Lower lobe of right lung (tissue), 2 donors: ENCODE measurements around the gene PTPN4. TPM values are rescaled to one million over a fixed set of nuclear protein-coding genes. Genes with fewer than 3 reads are reported as not detected.

Experiments used
- ATAC-seq, 2 donors: fragments of 200-7000 bp; cut with Tn5 transposase; one replicate each; pipeline ENCODE4 v1.9.1; 2020 to 2022; ENCODE audit warnings: mild to moderate bottlenecking in 2 of 2, moderate library complexity in 2 of 2
- DNase-seq: peaks from one replicate; pipeline ENCODE4 v3.0.0-alpha.2; 2020
- H3K27ac ChIP-seq: fragments of 200-600 bp; one replicate; pipeline ENCODE4 v1.8.0; 2022
- H3K27me3 ChIP-seq: fragments of 200-600 bp; one replicate; pipeline ENCODE4 v1.8.0; 2022; ENCODE audit warnings: low read depth
- H3K36me3 ChIP-seq: fragments of 200-600 bp; one replicate; pipeline ENCODE4 v1.8.0; 2022; ENCODE audit warnings: mild to moderate bottlenecking
- H3K4me1 ChIP-seq: fragments of 200-600 bp; one replicate; pipeline ENCODE4 v1.8.0; 2022
- H3K4me3 ChIP-seq: fragments of 200-600 bp; one replicate; pipeline ENCODE4 v1.8.0; 2022; ENCODE audit warnings: mild to moderate bottlenecking
- H3K9me3 ChIP-seq: fragments of 200-600 bp; one replicate; pipeline ENCODE4 v1.8.0; 2022
- CTCF ChIP-seq: fragments of 200-600 bp; IDR thresholded peaks from one replicate; pipeline ENCODE4 v1.8.0; 2022; ENCODE audit warnings: antibody characterized with exemption, mild to moderate bottlenecking
- intact Hi-C: fragments of 100-400 bp; cut with DNase I; formaldehyde crosslinking; loops from one replicate; pipeline ENCODE4 v1.11.0; 2022
- total RNA-seq: library from RNA; stranded (reverse); fragmentation: NEBNext Ultra II Directional; extraction: Animal tissue kit (Norgen Biotek cat#: 25700); gene quantifications from one replicate; pipeline ENCODE4 v1.2.1, GENCODE V29; 2021
- donor health status: DM: no; HTN: yes; CAD: no; lungs with severe emphysema.

PTPN4 gene
- total RNA-seq, 1 donor from 2014 or later, result 44.5 TPM

DNA sequence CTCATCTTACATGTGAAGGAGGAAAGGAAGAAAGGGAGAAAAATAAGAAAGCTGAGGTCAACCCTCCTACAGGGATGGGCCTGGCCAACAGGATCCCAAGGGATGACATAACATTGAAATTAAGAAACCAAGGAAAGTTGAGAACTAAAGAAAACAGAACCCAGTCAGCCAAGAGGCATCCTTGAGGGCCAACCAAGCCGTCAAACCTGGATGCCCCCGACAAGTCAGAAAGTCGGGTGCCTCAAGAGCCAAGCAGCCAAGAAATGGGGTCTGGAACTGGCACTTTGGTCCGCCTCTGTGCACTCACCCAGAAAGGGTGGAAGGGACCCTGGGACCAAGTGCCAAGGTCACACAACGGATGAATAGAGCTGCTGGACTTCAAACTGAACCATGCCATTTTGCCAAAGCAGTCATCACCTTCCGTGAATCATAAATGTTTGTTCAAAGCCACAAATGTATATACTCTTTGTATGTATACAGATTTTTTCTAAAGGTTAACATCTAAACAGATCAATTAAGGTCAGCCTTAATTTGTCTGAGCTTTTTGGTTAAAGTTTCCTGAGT is 27.0 kb upstream of the PTPN4 start:
- Histone ChIP-seq H3K27me3 (no peaks in the 10 kb centered on the region), H3K4me3 (no peak overlapping the region), H3K36me3 (no peaks in the 10 kb centered on the region), H3K27ac (no peak overlapping the region), H3K4me1 (no peaks in the 10 kb centered on the region), H3K9me3 (no peaks in the 10 kb centered on the region)
- no peak for ATAC-seq
- intact Hi-C loops, result no loop called here
- no peak for DNase-seq
- no peak for TF ChIP-seq CTCF

GRCh38 chr2:119734047-119734446 is 25.7 kb upstream of the PTPN4 start:
- intact Hi-C loops, result no loop called here
- ATAC-seq, result no peak
- Histone ChIP-seq H3K9me3 (no peaks in the 10 kb centered on the region), H3K27ac (no peak overlapping the region), H3K36me3 (no peaks in the 10 kb centered on the region), H3K4me1 (no peaks in the 10 kb centered on the region), H3K27me3 (no peaks in the 10 kb centered on the region), H3K4me3 (no peak overlapping the region)
- no peak for DNase-seq
- no peak for TF ChIP-seq CTCF

DNA sequence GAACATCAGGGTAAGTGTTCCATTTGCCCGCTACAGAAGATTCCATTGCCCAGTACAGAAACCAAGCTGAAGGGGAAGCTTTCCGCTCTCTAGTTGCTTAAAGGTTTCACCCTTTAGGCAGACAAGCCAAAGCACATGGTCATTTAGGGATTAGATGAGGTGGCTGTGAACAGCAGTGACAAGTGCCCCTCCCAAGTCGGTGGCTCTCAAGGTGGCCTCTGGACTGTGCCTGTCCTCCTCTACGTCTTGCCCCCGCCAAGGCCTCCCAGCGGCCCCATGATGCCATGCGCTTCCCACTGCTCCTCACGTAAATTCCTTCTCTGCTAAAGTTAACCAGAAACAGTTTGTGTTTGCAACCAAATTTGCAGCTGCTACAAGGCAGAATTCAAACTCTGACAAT is 24.2 kb upstream of the PTPN4 start:
- Histone ChIP-seq H3K9me3 (no peaks in the 10 kb centered on the region), H3K36me3 (no peaks in the 10 kb centered on the region), H3K27me3 (no peaks in the 10 kb centered on the region), H3K4me1 (no peaks in the 10 kb centered on the region), H3K27ac (no peak overlapping the region), H3K4me3 (no peak overlapping the region)
- ATAC-seq (no peak), DNase-seq (no peak)
- no peak for TF ChIP-seq CTCF
- intact Hi-C loops, result no loop called here

DNA sequence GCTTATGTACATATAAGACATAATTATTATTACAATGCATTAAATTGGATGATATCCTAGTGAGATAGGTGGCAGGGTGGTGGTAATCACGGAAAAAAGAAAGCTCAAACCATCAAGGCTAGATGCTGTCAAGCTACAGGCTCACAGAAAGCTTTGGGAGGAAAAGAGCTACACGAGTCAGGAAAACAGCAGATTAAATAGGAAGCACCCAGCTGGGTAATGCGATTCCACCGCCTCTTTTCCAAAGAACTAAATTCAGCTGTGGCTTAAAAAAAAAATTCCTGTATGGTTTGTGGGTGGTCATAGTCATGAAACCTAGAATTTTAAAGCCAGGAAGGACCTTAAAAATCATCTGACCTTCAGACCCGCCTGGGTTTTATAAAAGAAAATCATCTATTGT is 23.7 kb upstream of the PTPN4 start:
- Histone ChIP-seq H3K4me3 (no peak overlapping the region), H3K4me1 (no peaks in the 10 kb centered on the region), H3K36me3 (no peaks in the 10 kb centered on the region), H3K9me3 (no peaks in the 10 kb centered on the region), H3K27ac (no peak overlapping the region), H3K27me3 (no peaks in the 10 kb centered on the region)
- DNase-seq, result no peak
- TF ChIP-seq CTCF, result no peak
- intact Hi-C loops, result no loop called here
- ATAC-seq, result no peak

DNA sequence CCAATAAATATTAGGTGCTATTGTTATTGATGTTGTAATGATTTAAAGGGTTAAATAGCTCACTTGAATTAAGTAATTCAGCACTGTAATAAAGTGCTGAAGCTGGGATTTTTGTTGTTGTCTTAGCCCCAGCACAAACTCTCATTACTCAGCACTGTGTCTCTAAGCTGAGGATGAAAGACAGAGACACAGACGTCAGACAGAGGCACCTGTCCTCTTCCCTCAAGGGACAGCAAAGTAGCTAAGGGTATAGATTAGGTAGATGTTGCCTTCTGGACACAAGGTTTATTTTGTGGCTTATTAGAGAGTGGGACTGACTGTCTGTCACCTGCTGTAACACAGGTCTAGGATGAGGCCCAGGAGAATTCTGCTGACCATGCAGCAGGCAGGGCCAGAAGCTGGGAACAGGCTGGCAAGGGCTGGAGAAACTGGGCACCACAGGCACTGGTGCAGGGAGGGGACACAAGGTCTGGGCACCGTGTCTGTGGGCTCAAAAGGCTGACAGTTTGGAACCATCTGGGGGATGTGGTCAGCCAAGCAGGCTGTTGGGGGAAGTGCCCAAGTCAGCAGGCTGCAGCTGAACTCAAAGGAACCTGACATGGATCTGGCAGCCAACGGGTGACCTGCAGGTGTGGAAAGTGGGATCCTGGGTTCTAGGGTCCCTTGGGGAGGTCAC is 20.0 kb upstream of the PTPN4 start:
- Histone ChIP-seq H3K36me3 (no peaks in the 10 kb centered on the region), H3K4me3 (no peak overlapping the region), H3K27me3 (no peaks in the 10 kb centered on the region), H3K27ac (no peak overlapping the region), H3K4me1 (no peaks in the 10 kb centered on the region), H3K9me3 (no peaks in the 10 kb centered on the region)
- no peak for ATAC-seq
- no peak for DNase-seq
- intact Hi-C loops, result no loop called here
- TF ChIP-seq CTCF, result no peak
